GM12872 (cell line): Measurements from ENCODE around the gene SNTB2.

Experiments
- CTCF ChIP-seq: IDR thresholded peaks from 3 replicates; pipeline ENCODE4 v1.5.1; 2011; ENCODE audit warnings: low read depth, mild to moderate bottlenecking, low read length, moderate library complexity; ENCODE audit not compliant: insufficient read depth

Gene SNTB2

GRCh38 chr16:69188236-69188549 lies 1.2 kb downstream of the SNTB2 start:
- TF ChIP-seq CTCF = no peak

GRCh38 chr16:69188716-69189115 lies 1.8 kb downstream of the SNTB2 start:
- no peak for TF ChIP-seq CTCF

- no peak for TF ChIP-seq CTCF
These were observed 3.2 kb downstream of the SNTB2 start for GRCh38 chr16:69190046-69190588.

- no peak for TF ChIP-seq CTCF
These were observed 3.6 kb downstream of the SNTB2 start for GRCh38 chr16:69190598-69190997.

- no peak for TF ChIP-seq CTCF
These were observed 4.2 kb downstream of the SNTB2 start for GRCh38 chr16:69191136-69191535.

- TF ChIP-seq CTCF = no peak
These were observed 6.9 kb downstream of the SNTB2 start for GRCh38 chr16:69193855-69194254.

- no peak for TF ChIP-seq CTCF
These were observed 7.5 kb downstream of the SNTB2 start for GRCh38 chr16:69194488-69194887.
